Measurements from ENCODE around the gene MALRD1.

MALRD1 gene

GRCh38 chr10:19212590-19212989, 164.0 kb downstream of the MALRD1 start:
- in situ Hi-C loops (cut with MboI; ENCODE audit: low sequenced_read_pairs): no loop called here

- in situ Hi-C loops (cut with MboI; ENCODE audit: low sequenced_read_pairs): no loop called here
These were observed 172.6 kb downstream of the MALRD1 start for GRCh38 chr10:19221216-19221615.

GRCh38 chr10:19226025-19226424, 177.4 kb downstream of the MALRD1 start:
- in situ Hi-C loops (cut with MboI; ENCODE audit: low sequenced_read_pairs): no loop called here

- in situ Hi-C loops (cut with MboI; ENCODE audit: low sequenced_read_pairs): no loop called here
These were observed 182.4 kb downstream of the MALRD1 start for GRCh38 chr10:19231034-19231433.

- in situ Hi-C loops (cut with MboI; ENCODE audit: low sequenced_read_pairs): no loop called here
These were observed 197.5 kb downstream of the MALRD1 start for GRCh38 chr10:19245889-19246752.

GRCh38 chr10:19247843-19248242, 199.2 kb downstream of the MALRD1 start:
- in situ Hi-C loops (cut with MboI; ENCODE audit: low sequenced_read_pairs): no loop called here

GRCh38 chr10:19250546-19250945, 201.9 kb downstream of the MALRD1 start:
- in situ Hi-C loops (cut with MboI; ENCODE audit: low sequenced_read_pairs): no loop called here

- in situ Hi-C loops (cut with MboI; ENCODE audit: low sequenced_read_pairs): no loop called here
These were observed 203.9 kb downstream of the MALRD1 start for GRCh38 chr10:19252531-19252930.

- in situ Hi-C loops (cut with MboI; ENCODE audit: low sequenced_read_pairs): no loop called here
These were observed 207.7 kb downstream of the MALRD1 start for GRCh38 chr10:19256331-19256730.

- in situ Hi-C loops (cut with MboI; ENCODE audit: low sequenced_read_pairs): no loop called here
These were observed 214.7 kb downstream of the MALRD1 start for GRCh38 chr10:19263262-19263661.

- in situ Hi-C loops (cut with MboI; ENCODE audit: low sequenced_read_pairs): no loop called here
These were observed 234.7 kb downstream of the MALRD1 start for GRCh38 chr10:19283285-19283684.

GRCh38 chr10:19283786-19284185, 235.2 kb downstream of the MALRD1 start:
- in situ Hi-C loops (cut with MboI; ENCODE audit: low sequenced_read_pairs): no loop called here

- in situ Hi-C loops (cut with MboI; ENCODE audit: low sequenced_read_pairs): no loop called here
These were observed 242.2 kb downstream of the MALRD1 start for GRCh38 chr10:19290770-19291169.

GRCh38 chr10:19294233-19294632, 245.6 kb downstream of the MALRD1 start:
- in situ Hi-C loops (cut with MboI; ENCODE audit: low sequenced_read_pairs): no loop called here

GRCh38 chr10:19299645-19300044, 251.0 kb downstream of the MALRD1 start:
- in situ Hi-C loops (cut with MboI; ENCODE audit: low sequenced_read_pairs): no loop called here

- in situ Hi-C loops (cut with MboI; ENCODE audit: low sequenced_read_pairs): no loop called here
These were observed 253.5 kb downstream of the MALRD1 start for GRCh38 chr10:19302117-19302516.

GRCh38 chr10:19310066-19310465, 261.5 kb downstream of the MALRD1 start:
- in situ Hi-C loops (cut with MboI; ENCODE audit: low sequenced_read_pairs): no loop called here

- in situ Hi-C loops (cut with MboI; ENCODE audit: low sequenced_read_pairs): no loop called here
These were observed 267.7 kb downstream of the MALRD1 start for GRCh38 chr10:19316204-19316870.

- in situ Hi-C loops (cut with MboI; ENCODE audit: low sequenced_read_pairs): no loop called here
These were observed 269.4 kb downstream of the MALRD1 start for GRCh38 chr10:19317952-19318351.

- in situ Hi-C loops (cut with MboI; ENCODE audit: low sequenced_read_pairs): no loop called here
These were observed 277.0 kb downstream of the MALRD1 start for GRCh38 chr10:19325581-19325980.

- in situ Hi-C loops (cut with MboI; ENCODE audit: low sequenced_read_pairs): no loop called here
These were observed 280.0 kb downstream of the MALRD1 start for GRCh38 chr10:19328582-19328981.

GRCh38 chr10:19329475-19329874, 280.9 kb downstream of the MALRD1 start:
- in situ Hi-C loops (cut with MboI; ENCODE audit: low sequenced_read_pairs): no loop called here

All from HL-60/S4 (cell line).